Stimulated activated CD8-positive, alpha-beta memory T cell treated with anti-CD3 and anti-CD28 coated beads, Interleukin-4, amount 100 ng/mL, for 1 hour (primary cell): ENCODE results near the gene BRCA1.
"Not testable (repeated sequence)": the region's sequence is repeated elsewhere in the genome, so short reads cannot be mapped to it uniquely, and the experiment has no call there.

Source experiments
- DNase-seq, 2 donors: peaks; one replicate each; pipeline ENCODE4 v3.0.0-alpha.2; 2020; ENCODE audit warnings: low read depth in 2 of 2, low spot score in 1 of 2

BRCA1 gene

GRCh38 chr17:43070257-43070656 lies 54.9 kb downstream of the BRCA1 start:
- DNase-seq, result no peak

DNA sequence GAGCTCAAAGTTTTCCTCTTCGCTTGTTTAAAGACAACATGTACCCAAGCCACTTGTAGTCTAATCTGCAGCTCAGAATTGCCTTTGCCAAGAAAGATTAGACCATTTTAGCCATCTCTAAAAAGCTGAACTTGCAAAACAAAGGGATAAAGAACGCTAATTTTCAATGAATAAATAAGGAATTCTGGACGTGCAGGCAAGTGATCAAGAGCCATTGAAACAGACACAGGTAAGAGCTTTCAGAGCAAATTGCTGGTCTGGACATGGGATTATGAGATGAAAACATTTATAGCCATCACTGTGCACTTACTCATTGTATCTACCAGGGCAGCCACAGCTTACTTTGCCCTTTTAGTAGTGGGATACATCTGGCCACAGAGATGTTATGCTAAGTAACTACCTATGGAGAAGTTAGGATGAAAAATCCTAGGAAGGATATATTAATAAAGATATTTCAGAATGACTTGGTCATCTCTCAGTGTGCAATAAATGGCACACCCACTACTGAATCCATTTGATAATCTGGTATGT lies 55.7 kb downstream of the BRCA1 start:
- no peak for DNase-seq

DNA sequence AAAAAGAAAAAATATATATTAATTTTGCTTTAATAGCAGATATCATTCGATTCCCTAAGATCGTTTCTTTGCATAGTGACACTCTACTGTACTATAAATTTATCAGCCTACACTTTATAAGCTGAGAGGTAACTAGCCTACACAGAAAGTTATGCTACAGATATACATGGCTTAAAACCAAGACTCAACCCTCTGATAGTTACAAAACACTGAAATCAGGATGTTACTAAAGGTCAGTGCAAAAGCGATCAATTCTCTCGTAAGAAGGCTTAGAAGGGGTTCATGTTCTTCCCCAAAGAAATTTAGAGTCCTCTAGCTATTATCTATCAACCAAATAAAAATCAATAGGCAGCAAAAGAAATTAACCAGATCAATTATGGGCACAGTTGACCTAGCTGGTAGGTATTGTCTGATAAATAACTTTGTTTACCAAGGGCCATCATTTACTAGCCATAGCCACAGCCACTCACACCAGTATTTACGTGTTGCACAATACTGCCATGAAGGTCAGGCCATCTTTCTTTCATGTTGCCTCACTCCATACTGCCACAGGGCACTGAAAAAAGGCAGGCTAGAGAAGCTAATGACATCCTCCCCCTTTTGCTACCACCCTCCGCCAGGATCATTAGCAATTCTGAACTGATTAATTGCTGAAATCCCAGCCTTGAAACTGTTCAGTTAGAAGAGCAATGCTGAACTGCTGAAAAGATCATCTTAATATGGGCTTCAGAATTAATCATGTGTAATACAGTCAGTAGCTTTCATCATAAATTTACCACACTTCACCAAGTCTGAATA lies 56.4 kb downstream of the BRCA1 start:
- no peak for DNase-seq

- no peak for DNase-seq
These were observed 62.1 kb downstream of the BRCA1 start for GRCh38 chr17:43062984-43063638.

- no peak for DNase-seq
These were observed 69.1 kb downstream of the BRCA1 start for GRCh38 chr17:43056051-43056450.

DNA sequence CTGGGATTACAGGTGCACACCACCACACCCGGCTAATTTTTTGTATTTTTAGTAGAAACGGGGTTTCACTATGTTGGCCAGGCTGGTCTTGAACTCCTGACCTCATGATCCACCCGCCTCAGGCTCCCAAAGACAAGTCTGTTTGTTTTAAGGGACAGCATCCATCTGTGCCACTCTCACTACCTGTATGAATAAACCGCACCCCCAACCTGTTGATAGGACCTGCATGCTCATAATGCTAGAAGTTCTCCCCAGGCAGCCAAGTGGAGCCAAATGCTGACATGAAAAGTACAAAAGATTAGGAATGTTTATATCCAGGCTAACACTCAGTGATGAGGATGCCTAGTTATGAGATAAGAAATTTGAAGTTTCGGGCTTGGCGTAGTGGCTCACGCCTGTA lies 72.2 kb downstream of the BRCA1 start:
- DNase-seq, result not testable (repeated sequence)

DNA sequence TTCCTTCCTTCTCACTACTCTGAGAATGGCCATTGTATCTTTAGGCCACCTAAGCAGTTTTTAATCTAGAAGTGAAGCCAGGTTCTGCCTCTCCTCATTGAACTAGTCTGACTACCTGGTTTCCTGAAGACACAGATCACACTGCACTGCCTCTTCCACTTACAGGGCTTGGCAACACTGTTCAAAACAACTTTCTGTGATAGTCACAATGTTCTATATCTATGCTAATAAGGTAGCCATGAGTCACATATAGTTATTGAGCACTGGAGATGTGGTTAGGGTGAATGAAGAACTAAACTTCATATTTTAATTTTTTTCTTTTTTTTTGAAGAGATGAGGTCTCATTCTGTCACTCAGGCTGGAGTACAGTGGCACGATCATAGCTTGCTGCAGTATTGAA lies 73.2 kb downstream of the BRCA1 start:
- DNase-seq, result no peak

DNA sequence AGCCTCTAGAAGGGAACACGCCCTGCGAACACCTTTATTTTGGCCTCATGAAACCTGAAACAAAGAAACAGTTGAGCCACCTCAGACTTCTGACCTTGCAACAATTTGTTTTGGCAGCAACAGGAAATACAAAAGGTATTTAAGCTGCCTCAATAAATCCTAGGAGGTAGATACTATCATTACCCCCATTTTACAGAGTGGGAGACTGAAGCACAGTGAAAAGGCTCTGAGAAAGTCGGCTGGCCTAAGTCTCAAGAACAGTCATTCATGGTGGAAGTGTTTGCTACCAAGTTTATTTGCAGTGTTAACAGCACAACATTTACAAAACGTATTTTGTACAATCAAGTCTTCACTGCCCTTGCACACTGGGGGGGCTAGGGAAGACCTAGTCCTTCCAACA lies 81.1 kb downstream of the BRCA1 start:
- DNase-seq, result no peak

DNA sequence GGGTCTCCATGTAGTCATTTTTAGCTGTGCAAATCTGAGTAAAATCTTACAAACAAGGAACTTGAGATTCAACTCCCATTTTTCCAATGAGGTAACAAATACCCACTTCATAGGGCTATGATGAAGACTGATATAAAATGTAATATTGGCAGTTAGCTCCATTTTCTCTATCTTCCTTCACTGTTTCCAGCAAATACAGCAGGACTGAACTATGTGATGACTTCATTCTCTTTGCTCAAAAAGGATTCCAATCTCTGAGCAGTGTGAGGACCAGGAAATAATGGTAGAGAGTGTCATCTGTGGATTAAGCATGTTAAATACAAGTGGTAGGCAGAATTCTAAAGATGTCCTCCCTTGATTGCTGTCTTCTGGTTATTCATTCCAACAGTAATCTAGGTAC lies 81.9 kb downstream of the BRCA1 start:
- no peak for DNase-seq

GRCh38 chr17:43042025-43042628 lies 83.0 kb downstream of the BRCA1 start:
- DNase-seq, result no peak

- DNase-seq, result no peak
These were observed 84.5 kb downstream of the BRCA1 start for GRCh38 chr17:43040655-43041054.

- DNase-seq, result no peak
These were observed 85.5 kb downstream of the BRCA1 start for GRCh38 chr17:43039646-43040045.

DNA sequence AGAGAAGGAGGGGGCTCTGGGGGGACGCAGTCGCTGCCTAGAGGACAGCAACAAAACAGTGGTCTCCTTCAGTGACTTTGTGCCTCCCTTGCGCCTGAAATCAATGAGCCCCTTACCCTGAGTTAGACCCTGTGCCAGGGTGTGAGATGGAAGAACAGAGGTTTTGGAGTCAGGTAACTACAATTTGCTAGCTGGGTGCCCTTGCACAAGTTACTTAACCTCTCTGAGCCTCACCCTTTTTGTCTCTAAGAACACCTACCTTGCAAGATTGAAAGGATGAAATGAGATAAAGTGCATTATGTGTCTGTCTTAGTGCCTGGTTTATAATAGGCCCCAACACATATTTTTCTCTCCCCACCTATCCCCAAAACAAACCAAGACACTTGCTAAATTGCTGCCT lies 90.3 kb downstream of the BRCA1 start:
- no peak for DNase-seq

DNA sequence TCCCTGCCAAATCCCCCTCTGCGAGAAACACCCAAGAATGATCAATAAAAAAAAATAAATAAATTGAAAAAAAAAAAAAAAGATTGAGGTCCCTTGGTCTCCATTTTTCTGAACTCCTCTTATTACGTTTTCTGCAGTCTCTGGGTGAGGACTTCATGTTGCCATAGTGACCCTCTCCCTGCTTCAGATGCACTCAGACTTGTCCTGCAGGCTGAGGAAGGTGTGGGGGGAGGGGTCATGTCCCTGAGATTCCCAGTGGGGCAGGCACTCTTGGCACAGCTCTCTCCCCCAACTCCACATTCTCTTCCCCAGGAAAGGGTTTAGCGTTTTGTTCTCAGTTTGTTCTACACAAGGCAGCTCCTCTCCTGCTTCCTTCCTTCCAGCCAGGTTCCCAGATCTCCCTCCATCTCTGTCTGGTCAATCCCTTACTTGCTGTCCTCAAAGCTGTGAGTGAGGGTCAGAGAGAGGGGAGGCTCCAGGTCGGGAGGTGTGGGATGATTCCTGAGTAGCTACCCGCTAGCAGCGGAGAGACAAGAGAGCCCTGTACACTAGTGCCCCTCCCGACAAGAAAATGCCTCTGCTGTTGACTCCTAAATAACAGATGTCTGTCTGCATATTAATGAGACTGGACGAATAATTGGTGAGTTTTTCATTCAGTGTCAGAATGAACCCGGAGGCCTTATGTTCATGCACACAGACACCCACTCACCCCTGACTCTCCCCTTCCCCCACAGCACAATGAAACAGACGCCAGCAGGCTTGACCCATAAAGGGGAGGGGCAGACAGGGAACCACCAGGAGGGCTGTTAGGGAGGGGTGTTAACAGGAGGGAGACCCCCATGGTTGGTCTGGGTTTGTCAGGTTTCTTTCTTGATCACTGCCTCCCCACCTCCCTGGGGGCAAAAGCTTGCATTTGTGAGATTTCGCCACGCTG lies 90.9 kb downstream of the BRCA1 start:
- DNase-seq, result no peak

- DNase-seq, result no peak
These were observed 93.5 kb downstream of the BRCA1 start for GRCh38 chr17:43031666-43032065.

DNA sequence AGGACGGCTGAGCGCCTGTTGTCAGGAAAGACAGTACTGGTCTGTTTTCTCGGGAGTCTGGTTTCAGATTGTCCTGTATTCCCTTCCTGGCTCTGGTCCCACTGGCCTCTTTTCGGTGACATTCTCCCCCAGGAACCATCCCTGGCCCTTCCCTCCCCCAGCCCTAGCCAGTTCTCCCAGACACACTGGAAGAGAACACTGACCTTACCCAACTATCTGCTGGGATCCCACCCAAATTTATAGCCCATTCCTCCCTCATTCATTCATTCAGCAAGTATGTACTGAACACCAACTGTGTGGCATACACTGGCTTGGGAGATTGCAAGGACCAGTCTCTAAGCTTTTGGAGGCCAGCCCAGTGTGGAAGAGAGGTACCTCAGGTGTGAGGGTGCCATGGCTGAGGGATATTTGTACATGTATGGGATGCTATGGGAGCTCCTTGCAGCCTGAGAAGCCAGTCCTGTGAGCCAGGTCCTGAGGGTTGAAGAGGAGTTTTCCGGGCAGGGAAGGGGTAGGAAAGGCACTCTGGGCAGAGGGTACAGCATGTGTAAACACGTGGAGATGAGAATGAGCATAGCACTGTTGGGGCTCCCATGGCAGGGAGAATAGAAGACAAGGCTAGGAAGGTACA lies 94.9 kb downstream of the BRCA1 start:
- no peak for DNase-seq

DNA sequence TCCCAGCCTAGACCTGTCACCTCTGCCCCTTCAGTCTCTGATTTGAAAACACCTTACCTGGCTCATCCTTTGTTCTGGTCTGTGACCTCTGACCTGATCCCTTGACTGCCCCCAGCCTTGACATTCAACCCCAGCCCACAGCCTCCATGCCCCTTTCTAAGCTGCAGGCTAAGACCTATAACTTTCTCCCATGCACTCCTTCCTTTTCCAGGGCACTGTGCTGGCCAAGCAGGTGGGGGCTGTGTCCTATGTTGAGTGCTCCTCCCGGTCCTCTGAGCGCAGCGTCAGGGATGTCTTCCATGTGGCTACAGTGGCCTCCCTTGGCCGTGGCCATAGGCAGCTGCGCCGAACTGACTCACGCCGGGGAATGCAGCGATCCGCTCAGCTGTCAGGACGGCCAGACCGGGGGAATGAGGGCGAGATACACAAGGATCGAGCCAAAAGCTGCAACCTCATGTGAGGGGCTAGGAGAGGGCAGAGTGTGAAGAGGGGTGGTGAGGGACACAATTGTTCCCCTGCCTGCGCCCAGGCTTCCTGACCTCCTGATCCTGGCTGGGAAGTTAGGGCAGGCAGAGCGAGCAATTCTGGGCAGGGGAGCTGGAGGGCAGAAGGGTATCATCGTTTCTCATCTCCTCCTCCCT lies 96.8 kb downstream of the BRCA1 start:
- no peak for DNase-seq

- DNase-seq, result no peak
These were observed 97.8 kb downstream of the BRCA1 start for GRCh38 chr17:43027091-43028032.

DNA sequence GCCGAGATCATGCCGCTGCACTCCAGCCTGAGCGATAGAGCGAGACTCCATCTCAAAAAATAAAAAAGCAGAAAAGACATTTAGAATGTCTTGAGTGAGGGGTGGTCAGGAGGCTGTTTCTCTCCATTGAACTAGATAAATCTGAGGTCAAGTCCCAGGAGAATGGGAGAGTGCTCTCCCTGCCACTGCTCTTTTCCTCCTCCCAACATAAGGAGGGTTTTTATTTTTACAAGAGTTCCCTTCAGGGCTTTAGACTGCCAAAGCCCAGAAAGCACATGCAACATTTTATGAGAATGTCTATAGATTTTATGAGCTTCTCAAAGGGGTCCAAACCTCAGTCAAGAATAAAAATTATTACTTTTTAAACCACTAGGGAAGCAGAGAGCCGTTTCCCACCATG lies 98.6 kb downstream of the BRCA1 start:
- DNase-seq, result no peak
